Endothelial cell of umbilical vein (primary cell): ENCODE data around the gene DDX42.

Source experiments
- POLR2A ChIP-seq: IDR thresholded peaks from 2 replicates; pipeline ENCODE4 v1.6.1; 2012; ENCODE audit warnings: low read depth, mild to moderate bottlenecking, control low read depth, low read length
- TF ChIP-seq, protein P1 (sequence below), 2 donors: IDR thresholded peaks; 1 replicate in 1 of 2; 2 replicates in 1 of 2; pipeline ENCODE4 v1.5.1; 2011; ENCODE audit warnings: low read length in 2 of 2, mild to moderate bottlenecking in 2 of 2, moderate library complexity in 2 of 2, control low read depth in 1 of 2, inconsistent platforms in 1 of 2, low read depth in 1 of 2; ENCODE audit not compliant: insufficient read depth in 1 of 2; ENCODE audit errors: extremely low read depth in 1 of 2

DNA sequence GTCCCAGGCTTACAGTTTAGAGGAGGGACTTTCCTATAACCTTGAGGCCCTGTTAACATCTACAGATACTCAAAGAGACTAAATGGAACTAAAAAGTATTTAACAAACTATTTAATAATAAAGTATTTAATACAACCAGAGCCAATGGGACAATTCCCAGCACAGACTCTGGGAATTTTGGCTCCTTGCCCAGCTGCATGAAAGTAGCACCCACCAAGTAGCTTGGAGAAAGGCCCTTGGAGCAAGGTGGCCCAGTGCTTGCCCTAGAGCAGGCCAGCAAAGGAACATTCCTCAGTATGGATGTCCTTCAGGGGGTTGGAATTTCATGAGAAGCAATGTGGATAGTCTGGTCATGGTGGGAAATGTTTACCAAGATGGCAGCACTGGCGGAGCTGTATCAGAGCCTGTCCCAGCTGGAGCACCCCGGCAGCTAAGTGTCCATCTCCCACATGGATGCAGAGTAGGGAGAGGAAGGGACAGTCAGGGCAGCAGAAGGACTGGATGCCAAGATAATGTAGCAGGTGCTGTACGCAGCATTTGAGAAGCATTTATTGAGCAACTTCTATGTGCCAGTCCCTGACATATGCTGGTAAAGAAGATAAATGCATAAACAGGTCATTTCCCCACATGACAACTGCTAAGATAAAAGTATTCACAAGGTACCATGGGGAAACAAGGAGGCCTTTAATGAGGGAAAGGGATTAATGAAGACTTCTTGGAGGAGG lies 73.7 kb downstream of the DDX42 start:
- TF ChIP-seq POLR2A, result no peak
- TF ChIP-seq, protein P1, sequence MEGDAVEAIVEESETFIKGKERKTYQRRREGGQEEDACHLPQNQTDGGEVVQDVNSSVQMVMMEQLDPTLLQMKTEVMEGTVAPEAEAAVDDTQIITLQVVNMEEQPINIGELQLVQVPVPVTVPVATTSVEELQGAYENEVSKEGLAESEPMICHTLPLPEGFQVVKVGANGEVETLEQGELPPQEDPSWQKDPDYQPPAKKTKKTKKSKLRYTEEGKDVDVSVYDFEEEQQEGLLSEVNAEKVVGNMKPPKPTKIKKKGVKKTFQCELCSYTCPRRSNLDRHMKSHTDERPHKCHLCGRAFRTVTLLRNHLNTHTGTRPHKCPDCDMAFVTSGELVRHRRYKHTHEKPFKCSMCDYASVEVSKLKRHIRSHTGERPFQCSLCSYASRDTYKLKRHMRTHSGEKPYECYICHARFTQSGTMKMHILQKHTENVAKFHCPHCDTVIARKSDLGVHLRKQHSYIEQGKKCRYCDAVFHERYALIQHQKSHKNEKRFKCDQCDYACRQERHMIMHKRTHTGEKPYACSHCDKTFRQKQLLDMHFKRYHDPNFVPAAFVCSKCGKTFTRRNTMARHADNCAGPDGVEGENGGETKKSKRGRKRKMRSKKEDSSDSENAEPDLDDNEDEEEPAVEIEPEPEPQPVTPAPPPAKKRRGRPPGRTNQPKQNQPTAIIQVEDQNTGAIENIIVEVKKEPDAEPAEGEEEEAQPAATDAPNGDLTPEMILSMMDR (IDR thresholded peaks at IDR 0.05; ENCODE audit: extremely low read depth in 1 of 2, insufficient read depth in 1 of 2, low read depth in 1 of 2, low read length in 2 of 2), result no peak
